Endothelial cell of umbilical vein (primary cell): ENCODE results near the gene NRSN1. TPM values are rescaled to one million over a fixed set of nuclear protein-coding genes. Genes with fewer than 3 reads are reported as not detected.

Source experiments
- BruUV-seq: library from RNA; stranded (reverse); fragments of 400-500 nt; replicated peaks from 2 replicates; lab custom pipeline; 2021; lab: Mats Ljungman, UMichigan
- CTCF ChIA-PET: fragments of 300-600, 350-600 bp; sonication (Branson Sonifier 250); formaldehyde crosslinking; loops from one replicate; lab custom pipeline; 2021; ENCODE audit warnings: antibody characterized with exemption, inconsistent platforms; lab: Charles Lee
- POLR2A ChIA-PET: fragments of 300-600, 350-600 bp; sonication (Branson Sonifier 250); formaldehyde crosslinking; loops from one replicate; lab custom pipeline; 2021; ENCODE audit warnings: antibody characterized with exemption, inconsistent platforms; lab: Charles Lee
- DNase-seq: peaks from one replicate; pipeline ENCODE4 v3.0.0-alpha.2; 2011; ENCODE audit warnings: low read depth, low spot score
- FAIRE-seq: peaks from 2 replicates; lab custom pipeline; 2011; peaks lifted over from hg19 to GRCh38; lab: Jason Lieb, UNC
- H2AFZ ChIP-seq: 2 replicates; pipeline ENCODE4 v1.6.0; 2012; ENCODE audit warnings: low read depth, low read length, control low read depth, inconsistent platforms
- H3K27ac ChIP-seq: 2 replicates; pipeline ENCODE4 v1.5.1; 2011; ENCODE audit warnings: low read depth, mild to moderate bottlenecking, control low read depth, low read length, moderate library complexity; ENCODE audit not compliant: insufficient read depth
- H3K27me3 ChIP-seq, 2 experiments: 2 replicates each; pipeline versions ENCODE4 v1.6.0 to v1.6.1; 2011; ENCODE audit warnings: low read length in 2 of 2, mixed read lengths in 1 of 2; ENCODE audit not compliant: control insufficient read depth in 2 of 2, insufficient read depth in 2 of 2
- H3K36me3 ChIP-seq, 2 experiments: 2 replicates in 1 of 2; 3 replicates in 1 of 2; pipeline ENCODE4 v1.5.1; 2011; ENCODE audit warnings: low read length in 2 of 2, mild to moderate bottlenecking in 1 of 2, moderate library complexity in 1 of 2; ENCODE audit not compliant: control insufficient read depth in 2 of 2, insufficient read depth in 2 of 2; ENCODE audit errors: extremely low read depth in 1 of 2
- H3K4me1 ChIP-seq: 3 replicates; pipeline ENCODE4 v1.5.1; 2011; ENCODE audit warnings: mild to moderate bottlenecking, low read length; ENCODE audit not compliant: control insufficient read depth, insufficient read depth; ENCODE audit errors: extremely low read depth
- H3K4me2 ChIP-seq: 2 replicates; pipeline ENCODE4 v1.6.1; 2011; ENCODE audit warnings: low read length, control low read depth, mixed read lengths; ENCODE audit not compliant: insufficient read depth
- H3K4me3 ChIP-seq, 3 experiments: fragments of 200-600 bp in 1 of 3; sonication (generic), shearing (Covaris generic) in 1 of 3; replicated peaks in 1 of 3; 2 replicates each; pipeline ENCODE4 v1.5.1; 2011 to 2016; ENCODE audit warnings: control low read depth in 3 of 3, low read length in 3 of 3, mild to moderate bottlenecking in 2 of 3, inconsistent platforms in 1 of 3, low read depth in 1 of 3, moderate library complexity in 1 of 3; ENCODE audit not compliant: insufficient read depth in 1 of 3
- H3K79me2 ChIP-seq: 2 replicates; pipeline ENCODE4 v1.6.0; 2012; ENCODE audit warnings: low read length, inconsistent platforms; ENCODE audit not compliant: control insufficient read depth, insufficient read depth
- H3K9ac ChIP-seq: replicated peaks from 2 replicates; pipeline ENCODE3; 2011; ENCODE audit warnings: low read length, control low read depth; ENCODE audit not compliant: insufficient read depth; ENCODE audit errors: extremely low read depth
- H3K9me1 ChIP-seq: replicated peaks from 3 replicates; pipeline ENCODE4 v1.6.0; 2011; ENCODE audit warnings: mild to moderate bottlenecking, low read length; ENCODE audit not compliant: control insufficient read depth, insufficient read depth; ENCODE audit errors: extremely low read depth
- H3K9me3 ChIP-seq: replicated peaks from 2 replicates; pipeline ENCODE4 v1.5.1; 2012; ENCODE audit warnings: low read length, inconsistent platforms; ENCODE audit not compliant: control insufficient read depth, insufficient read depth
- H4K20me1 ChIP-seq: replicated peaks from 2 replicates; pipeline ENCODE3; 2011; ENCODE audit warnings: mild to moderate bottlenecking, low read length; ENCODE audit not compliant: control insufficient read depth, insufficient read depth; ENCODE audit errors: extremely low read depth
- CTCF ChIP-seq, 2 donors: IDR thresholded peaks; 1 replicate in 1 of 2; 2 replicates in 1 of 2; pipeline ENCODE4 v1.5.1; 2011; ENCODE audit warnings: low read length in 2 of 2, mild to moderate bottlenecking in 2 of 2, moderate library complexity in 2 of 2, control low read depth in 1 of 2, inconsistent platforms in 1 of 2, low read depth in 1 of 2; ENCODE audit not compliant: insufficient read depth in 1 of 2; ENCODE audit errors: extremely low read depth in 1 of 2
- EZH2 ChIP-seq: IDR thresholded peaks from 2 replicates; pipeline ENCODE4 v1.6.1; 2012; ENCODE audit warnings: borderline replicate concordance, low read depth, mild to moderate bottlenecking, moderate library complexity, low read length, inconsistent platforms; ENCODE audit not compliant: severe bottlenecking
- FOS ChIP-seq: IDR thresholded peaks from 2 replicates; pipeline ENCODE4 v1.6.1; 2011; ENCODE audit warnings: mild to moderate bottlenecking, low read length, moderate library complexity, borderline replicate concordance; ENCODE audit not compliant: insufficient read depth
- JUN ChIP-seq: IDR thresholded peaks from 2 replicates; pipeline ENCODE4 v1.6.1; 2011; ENCODE audit warnings: borderline replicate concordance, low read depth; ENCODE audit not compliant: insufficient read length, insufficient read depth
- MAX ChIP-seq: IDR thresholded peaks from 2 replicates; pipeline ENCODE4 v1.6.1; 2011; ENCODE audit not compliant: insufficient read depth, insufficient read length
- MYC ChIP-seq: IDR thresholded peaks from one replicate; pipeline ENCODE4 v1.6.1; 2011; ENCODE audit warnings: mild to moderate bottlenecking, low read depth, low read length
- POLR2A ChIP-seq: IDR thresholded peaks from 2 replicates; pipeline ENCODE4 v1.6.1; 2012; ENCODE audit warnings: low read depth, mild to moderate bottlenecking, control low read depth, low read length
- dilution Hi-C: fragments of 300-500 bp; cut with MboI; formaldehyde crosslinking; loops from one replicate; pipeline ENCODE4 v1.15.0; 2019; ENCODE audit warnings: low sequenced_read_pairs; ENCODE audit not compliant: extremely low pct_ligation_motif_present
- intact Hi-C: fragments of 100-400 bp; cut with micrococcal nuclease; formaldehyde crosslinking; loops from one replicate; pipeline ENCODE4 v1.10.0; 2022
- polyA plus RNA-seq, 4 experiments: library from polyadenylated mRNA; depleted of rRNA in 3 of 4; stranded (reverse) in 3 of 4; unstranded in 1 of 4; fragments of >200 nt; gene quantifications; 2 replicates each; pipeline versions ENCODE4 v1.2.1 to v1.2.3, GENCODE V29; 2011 to 2012; ENCODE audit warnings: missing spikeins in 1 of 4
- total RNA-seq: library from RNA; stranded (reverse); gene quantifications from 2 replicates; pipeline ENCODE4 v1.2.3, GENCODE V29; 2021

The NRSN1 gene
- total and polyA plus RNA-seq, 2 donors (not counting 3 experiments of a cell fraction or from before 2014, with no cell fraction given), result not detected

GRCh38 chr6:24145690-24146131 is 19.7 kb downstream of the NRSN1 start:
- Histone ChIP-seq H3K79me2 (no peaks in the 10 kb centered on the region), H3K27me3 (no peaks in the 10 kb centered on the region), H3K4me1 (no peaks in the 10 kb centered on the region), H3K36me3 (no peaks in the 10 kb centered on the region), H3K27ac (no peak overlapping the region), H2AFZ (no peak overlapping the region), H4K20me1 (no peaks in the 10 kb centered on the region), H3K4me2 (no peak overlapping the region), H3K9me1 (no peaks in the 10 kb centered on the region), H3K9me3 (peaks cover 3% of the 10 kb centered on the region), H3K4me3 (no peak overlapping the region), H3K9ac (no peak overlapping the region)
- TF ChIP-seq EZH2 (no peak), MAX (no peak), POLR2A (no peak), MYC (no peak), FOS (no peak), JUN (no peak), CTCF (IDR thresholded peaks at IDR 0.05; ENCODE audit: extremely low read depth in 1 of 2, insufficient read depth in 1 of 2, low read depth in 1 of 2, low read length in 2 of 2) (no peak)
- dilution Hi-C loops, result no loop called here
- FAIRE-seq (no peak), DNase-seq (no peak)
- intact Hi-C loops, result no loop called here
- BruUV-seq, result no TSS peak
- ChIA-PET CTCF (no interaction called here), POLR2A (no interaction called here)
